COR-L47 (cell line): ENCODE measurements around the gene TAMALIN.
A peak's percentile ranks its signal among the peaks of the same experiment; 100 is the strongest.

Experiments
- DNase-seq: peaks from one replicate; lab custom pipeline; 2025; lab: John Stamatoyannopoulos, UW

Gene TAMALIN

GRCh38 chr12:52013626-52014310 lies 7.0 kb downstream of the TAMALIN start:
- DNase-seq = no peak

- no peak for DNase-seq
Measured at GRCh38 chr12:52014567-52015530, 8.1 kb downstream of the TAMALIN start.

DNA sequence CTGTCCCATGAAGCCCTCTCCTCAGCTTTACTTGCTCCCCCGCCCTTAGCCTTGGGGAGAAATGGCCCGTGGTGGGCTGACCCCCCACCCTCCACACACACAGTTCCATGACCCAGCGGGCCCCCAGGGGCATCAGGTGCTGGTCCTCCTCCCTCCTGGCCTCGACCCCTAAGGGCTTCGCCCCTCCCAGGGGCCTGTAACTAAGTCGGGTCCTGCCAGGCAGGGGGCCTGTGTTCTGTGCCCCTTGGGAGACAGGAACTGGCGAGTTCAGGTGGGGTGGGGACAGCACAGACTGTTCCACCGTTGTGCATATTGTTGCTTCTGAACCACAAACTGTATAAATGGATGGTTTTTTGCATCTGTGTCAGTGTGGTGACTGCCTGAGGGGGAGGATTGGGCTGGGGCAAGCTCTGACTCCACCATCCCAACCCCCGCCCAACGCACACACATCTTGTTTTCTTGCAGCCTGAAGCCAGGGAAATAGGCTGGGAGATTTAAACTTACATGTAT lies 8.8 kb downstream of the TAMALIN start:
- no peak for DNase-seq

DNA sequence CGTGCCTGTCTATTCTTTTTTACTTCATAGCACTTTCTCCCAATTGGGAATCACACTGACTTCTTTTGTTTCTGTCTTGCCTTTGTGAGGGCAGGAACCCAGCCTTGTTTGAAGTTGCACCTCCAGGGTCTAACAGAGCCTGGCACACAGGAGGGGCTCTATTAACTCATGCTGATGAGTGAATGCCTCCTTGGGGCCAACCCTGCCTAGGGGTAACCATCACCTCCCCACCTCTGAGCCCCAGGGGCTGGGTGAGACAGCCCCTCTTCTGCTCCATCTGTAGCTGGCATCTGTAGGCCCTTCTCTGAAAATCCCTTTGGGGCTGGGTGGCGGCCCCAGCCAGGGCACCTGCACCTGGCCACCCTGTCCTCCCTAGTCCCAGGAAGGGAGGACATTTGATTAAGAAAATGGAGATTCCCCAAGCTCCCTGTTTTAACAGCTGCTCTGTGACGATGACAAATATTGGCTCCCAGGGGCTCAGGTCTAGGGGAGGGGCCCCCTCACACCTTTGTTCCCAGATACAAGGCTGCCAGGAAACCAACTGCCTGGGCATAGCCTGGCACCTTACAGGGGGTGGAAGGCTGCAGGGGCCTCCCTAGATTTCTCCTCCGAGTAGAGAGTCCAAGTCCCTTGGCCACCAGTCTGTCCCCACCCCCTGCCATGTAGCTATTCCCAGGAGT lies 11.8 kb downstream of the TAMALIN start:
- DNase-seq = peak; percentile 83

DNA sequence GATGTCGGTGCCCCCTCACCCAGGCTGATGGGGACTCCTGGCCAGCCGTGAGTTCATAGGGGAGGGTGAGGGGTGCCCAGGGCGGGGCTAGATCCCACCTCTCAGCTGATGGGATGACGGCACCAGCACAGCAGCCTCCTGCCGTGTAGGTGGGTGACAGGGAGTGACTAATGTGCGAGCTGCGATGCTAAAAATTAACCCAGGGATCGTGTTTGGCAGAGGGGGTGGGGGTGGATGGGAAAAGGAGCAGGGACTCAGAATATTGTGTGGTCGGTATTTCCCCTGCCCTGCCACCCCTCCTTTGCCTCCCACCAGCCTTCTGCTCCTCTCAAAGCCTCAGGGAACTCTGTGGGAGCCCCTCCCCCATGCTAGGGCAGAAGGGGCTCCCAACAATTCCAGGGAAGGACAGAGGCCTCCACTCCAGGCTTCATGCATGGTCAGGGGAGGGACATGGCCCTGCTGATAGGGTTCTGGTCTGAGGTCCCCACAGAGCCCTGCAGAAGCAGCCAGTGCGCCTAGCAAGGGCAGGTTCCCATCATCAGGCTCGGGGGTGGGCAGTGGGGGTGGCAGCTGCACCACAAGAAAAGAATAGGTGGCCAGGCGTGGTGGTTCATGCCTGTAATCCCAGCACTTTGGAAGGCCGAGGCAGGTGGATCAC lies 12.5 kb downstream of the TAMALIN start:
- peak; percentile 76 for DNase-seq

- peak; percentile 58 for DNase-seq
Measured at GRCh38 chr12:52020539-52021336, 14.0 kb downstream of the TAMALIN start.

- DNase-seq = no peak
Measured at GRCh38 chr12:52022841-52023181, 16.1 kb downstream of the TAMALIN start.

GRCh38 chr12:52023182-52023975 lies 16.6 kb downstream of the TAMALIN start:
- DNase-seq = peak; percentile 76

DNA sequence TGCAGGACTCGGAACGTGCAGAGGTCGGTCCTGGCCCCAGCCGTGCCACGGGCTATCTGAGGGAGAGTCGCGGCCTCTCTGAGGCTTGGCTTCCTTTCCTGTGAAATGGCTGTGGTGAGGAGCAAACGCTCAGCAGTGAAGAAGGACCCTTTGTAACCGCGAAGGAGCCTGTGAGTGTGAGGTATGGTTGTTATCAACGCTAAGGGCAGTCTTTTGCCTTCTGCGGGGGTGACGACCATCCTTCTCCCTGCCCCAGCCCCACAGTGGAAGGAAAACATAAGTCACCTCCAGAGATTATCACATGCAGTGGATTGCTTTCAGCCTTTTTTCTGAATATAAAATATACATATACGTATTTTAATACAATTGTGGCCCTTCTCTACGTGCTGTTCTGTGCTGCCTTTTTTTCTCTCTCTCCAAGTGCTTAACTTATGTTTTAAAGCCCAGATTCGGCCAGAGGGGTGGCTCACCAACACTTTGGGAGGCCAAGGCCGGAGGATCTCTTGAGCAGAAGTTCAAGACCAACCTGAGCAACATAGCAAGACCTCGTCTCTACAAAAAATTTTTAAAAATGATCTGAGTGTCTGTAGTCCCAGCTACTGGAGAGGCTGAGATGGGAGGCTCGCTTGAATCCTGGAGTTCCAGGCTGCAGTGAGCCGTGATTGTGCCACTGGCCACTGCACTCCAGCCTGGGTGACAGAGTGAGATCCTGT lies 17.4 kb downstream of the TAMALIN start:
- DNase-seq = no peak

- no peak for DNase-seq
Measured at GRCh38 chr12:52024845-52025230, 18.1 kb downstream of the TAMALIN start.

DNA sequence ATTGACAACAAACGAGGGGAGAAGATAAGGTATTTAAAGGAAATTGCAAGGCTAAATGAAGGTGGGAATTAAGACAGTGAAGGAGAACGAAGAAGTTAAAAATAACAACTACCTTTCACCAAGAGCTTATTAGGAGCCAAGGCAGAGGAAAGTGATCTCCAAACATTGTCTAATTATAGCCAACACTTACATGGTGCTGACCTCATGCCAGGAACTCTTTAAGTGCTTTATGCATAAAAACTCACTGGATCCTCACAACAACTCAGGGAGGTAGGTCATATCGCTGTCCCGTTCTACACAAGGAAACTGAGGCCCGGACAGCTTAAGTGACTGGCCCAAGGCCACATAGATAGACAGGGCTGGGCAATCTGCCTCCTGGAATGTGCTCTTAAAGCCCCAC lies 19.5 kb downstream of the TAMALIN start:
- no peak for DNase-seq

- DNase-seq = no peak
Measured at GRCh38 chr12:52027085-52027843, 20.5 kb downstream of the TAMALIN start.

DNA sequence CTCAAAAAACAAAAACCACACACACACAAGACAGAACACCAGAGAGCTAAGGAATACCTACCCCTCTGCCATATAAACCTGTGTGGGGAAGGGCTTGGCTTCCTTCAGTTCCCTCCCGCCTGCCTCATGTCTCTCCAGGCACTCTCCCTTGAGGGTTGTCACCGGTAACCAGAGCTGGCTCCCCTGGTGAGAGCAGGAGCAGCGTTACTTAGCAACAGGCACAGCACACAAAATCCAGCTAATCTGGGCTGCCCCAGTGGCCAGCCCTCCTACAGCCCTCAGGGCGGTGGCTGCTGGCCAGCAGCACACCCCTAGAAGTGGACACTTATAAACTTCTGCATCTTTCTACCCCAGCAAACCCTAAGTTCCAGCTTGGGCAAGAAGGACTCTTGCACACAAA lies 22.9 kb downstream of the TAMALIN start:
- peak; percentile 93 for DNase-seq

GRCh38 chr12:52032446-52032803 lies 25.7 kb downstream of the TAMALIN start:
- DNase-seq = peak; percentile 8

- peak; percentile 96 for DNase-seq
Measured at GRCh38 chr12:52032804-52033445, 26.2 kb downstream of the TAMALIN start.

- no peak for DNase-seq
Measured at GRCh38 chr12:52033446-52034140, 26.8 kb downstream of the TAMALIN start.

- DNase-seq = no peak
Measured at GRCh38 chr12:52035190-52035589, 28.4 kb downstream of the TAMALIN start.

DNA sequence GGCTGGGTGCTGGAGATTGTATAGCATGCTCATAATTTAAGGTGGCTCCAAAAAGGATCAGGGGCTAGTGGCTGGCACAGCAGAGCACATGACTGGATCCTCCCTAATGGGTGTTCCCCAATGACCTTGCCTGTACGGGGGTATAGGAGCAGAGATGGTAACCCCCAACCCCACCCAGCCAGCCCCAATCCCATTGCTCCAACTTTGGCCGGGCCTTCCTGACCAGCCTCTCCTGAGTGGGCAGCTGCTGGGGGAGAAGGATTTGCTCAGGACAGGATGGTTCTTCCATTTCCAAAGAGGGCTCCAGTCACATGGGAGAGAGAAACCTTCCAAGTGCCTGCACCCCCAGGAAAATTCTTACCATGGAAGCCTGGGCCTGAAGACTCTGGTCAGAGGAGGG lies 29.2 kb downstream of the TAMALIN start:
- DNase-seq = no peak
